Measurements from ENCODE around the gene NREP. TPM values are rescaled to one million over a fixed set of nuclear protein-coding genes. Genes with fewer than 3 reads are reported as not detected.

The NREP gene, protein sequence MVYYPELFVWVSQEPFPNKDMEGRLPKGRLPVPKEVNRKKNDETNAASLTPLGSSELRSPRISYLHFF
- 10 to 100 TPM; 13.1 to 22.1 (median 19.1) TPM for polyA plus RNA-seq (ENCODE audit: low read depth in 6 of 6)

DNA sequence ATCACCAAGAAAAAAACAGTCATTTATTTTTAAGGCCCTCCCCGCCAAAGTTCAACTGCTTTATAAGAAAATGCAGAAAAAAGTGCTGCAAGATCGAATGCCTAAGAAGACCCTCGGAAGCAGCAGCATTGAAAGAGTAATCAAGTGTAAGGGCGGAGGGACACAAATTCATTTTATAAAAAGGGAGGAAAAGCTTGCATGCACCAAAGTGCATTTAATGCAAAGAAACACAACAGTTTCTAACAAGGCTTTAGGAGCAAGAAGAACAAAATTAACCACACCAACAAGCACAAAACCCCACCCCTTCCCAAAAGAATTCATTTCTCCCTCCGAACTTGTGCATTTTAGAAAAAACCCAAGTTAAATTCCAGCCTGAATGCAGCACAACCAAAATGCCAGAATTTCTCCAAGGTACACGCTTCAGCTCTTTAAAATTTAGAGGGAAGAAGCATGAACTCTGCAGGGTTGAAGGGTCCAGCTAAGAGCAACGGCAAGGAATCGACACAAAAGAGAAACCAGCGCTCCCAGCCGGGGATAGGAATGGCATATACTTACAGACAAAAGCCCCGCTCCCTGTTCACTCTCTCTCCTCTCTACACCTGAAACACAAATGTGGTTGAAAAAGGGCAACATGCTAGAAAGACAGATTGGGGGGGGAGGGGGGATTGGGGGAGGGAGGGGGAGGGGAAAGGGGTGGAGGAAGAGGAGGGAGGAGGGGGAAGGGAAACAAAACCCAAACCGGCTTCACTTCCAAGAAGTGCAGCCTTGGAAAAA is at the start of gene NREP:
TSS of gene NREP (minus strand) at position 614 of the 774 bp plus-strand sequence. CDS start 1,422 bp downstream, outside the sequence.
- Mint-ChIP-seq H3K4me1 (peaks cover 17 to 30% (median 20%) of the 10 kb centered on the region in 3 donors), H3K4me3 (peak within 1 kb of the TSS; percentile 83 to 96 (median 92)), H3K27ac (peak within 1 kb of the TSS; percentile 73 to 99 (median 96))

DNA sequence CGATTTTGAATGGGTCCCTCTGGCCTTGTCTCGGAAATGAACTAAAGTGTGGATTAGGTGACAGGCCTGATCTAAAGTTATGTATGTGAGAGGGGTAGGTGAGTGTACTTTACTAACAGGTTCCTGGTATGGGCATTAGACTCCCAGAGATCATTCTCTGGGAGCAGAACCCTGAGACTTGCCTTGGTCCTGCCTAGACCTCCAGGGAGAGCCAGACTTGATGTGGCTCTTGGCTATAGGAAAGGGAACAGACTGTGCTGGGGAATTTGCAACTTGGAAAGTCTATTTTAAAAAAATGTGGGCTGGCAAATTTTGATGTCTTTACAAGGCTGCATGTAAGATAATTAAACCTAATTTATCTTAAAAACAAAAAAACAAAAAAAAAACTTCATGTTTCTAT is 49.8 kb upstream of the NREP start:
- H3K4me1 Mint-ChIP-seq = no peaks in the 10 kb centered on the region
- no peaks in the 10 kb centered on the region for H3K9me3 Mint-ChIP-seq
- H3K36me3 Mint-ChIP-seq = no peaks in the 10 kb centered on the region
- H3K27ac Mint-ChIP-seq = no peak overlapping the region
- ATAC-seq (ENCODE audit: low read depth in 2 of 2) (no peak), DNase-seq (no peak)
- H3K4me3 Mint-ChIP-seq = no peak overlapping the region
- H3K27me3 Mint-ChIP-seq = no peaks in the 10 kb centered on the region

More for the DNA sequence above, at the start of gene NREP:
- ATAC-seq (ENCODE audit: low read depth in 2 of 2) (no peak), DNase-seq (no peak)
- no peaks in the 10 kb centered on the region for H3K27me3 Mint-ChIP-seq
- no peaks in the 10 kb centered on the region for H3K36me3 Mint-ChIP-seq
- H3K9me3 Mint-ChIP-seq = no peaks in the 10 kb centered on the region

DNA sequence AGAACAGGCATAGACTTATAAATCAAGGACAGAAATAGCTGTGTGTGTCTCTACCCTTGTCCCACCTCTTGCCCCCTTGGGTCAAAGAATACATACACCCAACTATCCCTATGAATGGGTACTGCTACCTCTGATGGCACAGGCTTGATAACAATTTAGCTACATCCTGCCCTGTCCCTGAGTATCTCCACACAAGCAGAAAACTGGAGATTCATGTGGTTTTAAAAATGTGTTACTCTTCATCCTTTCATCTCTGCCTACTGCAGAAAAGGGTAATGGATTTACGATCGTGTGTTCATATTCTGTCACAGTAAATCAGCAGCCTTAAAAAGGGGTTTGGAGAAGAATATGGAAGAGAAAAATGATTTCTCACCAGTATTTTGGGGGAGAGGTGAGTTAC is 49.2 kb upstream of the NREP start:
- H3K4me1 Mint-ChIP-seq = no peaks in the 10 kb centered on the region

DNA sequence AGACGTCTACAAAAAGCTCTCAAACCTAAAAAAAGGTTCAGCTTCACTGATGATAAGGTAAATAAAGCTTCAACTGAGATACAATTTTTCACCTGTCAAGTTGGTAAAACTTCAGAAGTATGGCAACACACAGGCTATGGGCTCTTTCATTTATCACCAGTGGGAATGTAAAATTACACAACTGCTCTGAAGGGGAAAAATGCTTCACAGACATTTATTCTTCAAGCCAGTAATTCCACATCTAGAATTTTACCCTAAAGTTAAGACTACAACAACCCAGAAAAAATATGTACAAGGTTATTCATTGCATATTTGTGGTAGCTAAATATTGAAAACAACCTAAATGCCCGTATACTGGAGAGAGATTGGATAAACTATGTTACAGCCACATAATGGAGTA is 48.1 kb upstream of the NREP start:
- H3K4me1 Mint-ChIP-seq = no peaks in the 10 kb centered on the region
- no peaks in the 10 kb centered on the region for H3K36me3 Mint-ChIP-seq
- DNase-seq = no peak
- no peak overlapping the region for H3K27ac Mint-ChIP-seq
- no peak overlapping the region for H3K4me3 Mint-ChIP-seq
- H3K27me3 Mint-ChIP-seq = no peaks in the 10 kb centered on the region
- ATAC-seq (ENCODE audit: low read depth in 2 of 2) = no peak
- H3K9me3 Mint-ChIP-seq = no peaks in the 10 kb centered on the region

More for the DNA sequence above, 49.2 kb upstream of the NREP start:
- no peak for DNase-seq
- ATAC-seq (ENCODE audit: low read depth in 2 of 2) = no peak
- Mint-ChIP-seq H3K4me3 (no peak overlapping the region), H3K9me3 (no peaks in the 10 kb centered on the region), H3K36me3 (no peaks in the 10 kb centered on the region), H3K27ac (no peak overlapping the region), H3K27me3 (no peaks in the 10 kb centered on the region)

DNA sequence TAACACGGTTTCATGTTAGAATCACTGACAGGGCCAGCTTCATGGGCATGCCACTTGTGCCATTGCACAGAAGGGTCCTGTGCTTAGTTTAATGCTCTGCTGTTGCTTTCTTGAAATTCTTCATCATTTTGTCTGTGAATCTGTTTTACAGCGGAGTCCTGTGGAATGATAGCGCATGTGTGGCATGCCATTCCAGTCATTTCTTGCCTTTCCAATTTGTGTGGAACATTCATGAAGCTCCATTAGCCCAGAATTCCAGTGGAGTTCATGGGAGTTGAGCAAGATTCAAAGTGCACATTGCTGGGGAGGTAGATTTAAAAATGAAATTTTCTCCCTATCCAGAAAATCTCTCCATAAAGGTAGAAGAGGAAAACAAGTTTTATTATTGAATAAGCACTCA is 43.4 kb upstream of the NREP start:
- Mint-ChIP-seq H3K27ac (no peak overlapping the region), H3K4me1 (no peaks in the 10 kb centered on the region), H3K27me3 (peaks cover 0 to 4% (median 0%) of the 10 kb centered on the region in 3 donors), H3K36me3 (no peaks in the 10 kb centered on the region), H3K4me3 (no peak overlapping the region), H3K9me3 (peaks cover 0 to 6% (median 2%) of the 10 kb centered on the region in 7 donors)
- ATAC-seq (ENCODE audit: low read depth in 2 of 2) = no peak
- DNase-seq = no peak

DNA sequence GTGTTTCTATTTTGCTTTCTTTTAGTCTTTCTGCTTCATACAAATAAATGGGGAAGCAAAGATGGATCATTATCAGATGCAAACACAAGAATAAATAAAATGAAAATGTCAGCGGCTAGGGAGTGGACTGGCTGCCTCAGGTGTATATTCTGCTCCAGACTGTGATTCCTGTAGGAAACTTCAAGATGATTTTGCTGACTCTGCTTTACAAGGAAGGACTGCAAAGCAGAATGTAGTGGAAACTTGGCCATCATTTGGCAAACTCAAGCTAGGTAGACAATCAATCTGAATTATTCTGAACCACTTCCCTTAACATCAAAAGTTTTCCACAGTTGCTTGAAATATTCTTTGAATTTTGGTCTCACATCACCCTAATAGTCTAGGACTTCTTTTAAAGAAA is 38.1 kb upstream of the NREP start:
- H3K4me3 Mint-ChIP-seq = no peak overlapping the region
- H3K4me1 Mint-ChIP-seq = no peaks in the 10 kb centered on the region
- ATAC-seq (ENCODE audit: low read depth in 2 of 2) (no peak), DNase-seq (no peak)
- H3K9me3 Mint-ChIP-seq = peaks cover 0 to 15% (median 6%) of the 10 kb centered on the region in 7 donors
- H3K36me3 Mint-ChIP-seq = no peaks in the 10 kb centered on the region
- no peak overlapping the region for H3K27ac Mint-ChIP-seq
- peaks cover 0 to 4% (median 0%) of the 10 kb centered on the region in 3 donors for H3K27me3 Mint-ChIP-seq

DNA sequence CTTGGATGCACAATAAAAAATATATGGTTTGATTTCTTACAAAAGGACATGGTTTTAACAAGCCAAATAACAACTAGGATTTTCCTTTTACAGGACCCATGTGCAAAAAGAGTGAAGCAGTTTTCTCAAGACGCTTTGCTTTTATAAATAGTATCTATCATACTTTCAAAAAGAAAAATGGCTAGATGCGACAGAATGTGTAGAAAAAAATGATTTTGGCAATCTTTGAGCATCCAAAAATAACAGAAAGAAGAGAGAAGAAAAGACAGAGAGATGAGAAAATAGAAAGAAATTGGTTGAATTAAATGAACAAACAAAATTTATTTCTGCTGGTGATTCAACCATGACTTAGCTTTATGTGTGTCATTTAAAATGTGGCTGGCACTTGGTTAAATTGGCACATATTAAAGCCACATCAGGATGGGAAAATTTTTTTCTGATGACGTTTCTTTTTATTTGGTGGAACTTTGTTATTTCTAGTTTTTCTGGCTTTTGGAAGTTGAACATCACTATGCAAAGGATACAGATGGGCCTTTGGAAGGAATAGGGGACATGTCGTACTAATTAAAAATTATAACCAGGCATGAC is 35.6 kb upstream of the NREP start:
- H3K4me3 Mint-ChIP-seq = no peak overlapping the region
- peaks cover 0 to 1% (median 0%) of the 10 kb centered on the region in 3 donors for H3K27me3 Mint-ChIP-seq
- ATAC-seq (ENCODE audit: low read depth in 2 of 2) = no peak

DNA sequence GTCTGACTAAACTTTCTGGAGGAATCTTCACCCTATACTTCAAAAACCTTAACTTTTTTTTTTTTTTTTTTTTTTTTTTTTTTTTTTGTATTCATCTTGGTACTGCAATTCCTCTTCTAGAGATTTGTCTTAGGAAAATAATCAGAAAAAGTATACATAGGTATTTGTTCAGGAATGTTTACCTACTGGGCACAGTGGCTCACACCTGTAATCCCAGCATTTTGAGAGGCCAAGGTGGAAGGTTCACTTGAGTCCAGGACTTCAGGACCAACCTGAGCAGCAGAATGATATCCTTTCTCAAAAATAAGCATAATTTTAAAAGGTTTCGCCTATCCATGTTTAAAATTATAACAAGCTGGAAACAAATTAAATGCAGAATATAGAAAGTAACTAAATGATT is 33.3 kb upstream of the NREP start:
- Mint-ChIP-seq H3K36me3 (no peaks in the 10 kb centered on the region), H3K4me1 (no peaks in the 10 kb centered on the region), H3K9me3 (peaks cover 0 to 10% (median 3%) of the 10 kb centered on the region in 7 donors), H3K27me3 (no peaks in the 10 kb centered on the region), H3K27ac (no peak overlapping the region), H3K4me3 (no peak overlapping the region)
- ATAC-seq (ENCODE audit: low read depth in 2 of 2) = no peak
- no peak for DNase-seq

More for the DNA sequence above, 35.6 kb upstream of the NREP start:
- H3K27ac Mint-ChIP-seq = no peak overlapping the region
- no peak for DNase-seq
- H3K9me3 Mint-ChIP-seq = peaks cover 0 to 15% (median 6%) of the 10 kb centered on the region in 7 donors
- no peaks in the 10 kb centered on the region for H3K36me3 Mint-ChIP-seq
- H3K4me1 Mint-ChIP-seq = no peaks in the 10 kb centered on the region

DNA sequence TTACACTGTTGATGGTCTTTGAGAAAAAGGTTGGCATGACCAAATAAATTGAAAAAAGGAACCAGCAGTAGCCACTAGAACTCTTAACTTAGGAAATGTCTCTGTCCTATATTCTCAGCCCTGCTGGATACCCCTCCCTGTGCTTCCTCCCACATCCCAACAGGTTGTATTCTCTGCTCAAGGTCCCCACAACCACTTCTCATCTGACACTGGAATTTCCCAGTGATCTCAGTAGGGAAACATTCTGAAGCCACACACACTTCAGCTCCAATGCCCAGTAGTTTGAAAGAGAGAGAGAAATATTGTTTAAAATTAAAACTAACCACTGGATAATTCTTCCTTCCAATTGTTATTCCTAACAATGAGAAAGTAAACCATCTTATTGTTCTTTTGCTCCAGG is 30.0 kb upstream of the NREP start:
- ATAC-seq (ENCODE audit: low read depth in 2 of 2) = no peak
- no peak overlapping the region for H3K4me3 Mint-ChIP-seq
- H3K27me3 Mint-ChIP-seq = no peaks in the 10 kb centered on the region
- no peaks in the 10 kb centered on the region for H3K36me3 Mint-ChIP-seq
- H3K9me3 Mint-ChIP-seq = no peaks in the 10 kb centered on the region
- no peaks in the 10 kb centered on the region for H3K4me1 Mint-ChIP-seq
- H3K27ac Mint-ChIP-seq = peak overlapping the region in 1 of 6 donors; percentile 30
- no peak for DNase-seq

DNA sequence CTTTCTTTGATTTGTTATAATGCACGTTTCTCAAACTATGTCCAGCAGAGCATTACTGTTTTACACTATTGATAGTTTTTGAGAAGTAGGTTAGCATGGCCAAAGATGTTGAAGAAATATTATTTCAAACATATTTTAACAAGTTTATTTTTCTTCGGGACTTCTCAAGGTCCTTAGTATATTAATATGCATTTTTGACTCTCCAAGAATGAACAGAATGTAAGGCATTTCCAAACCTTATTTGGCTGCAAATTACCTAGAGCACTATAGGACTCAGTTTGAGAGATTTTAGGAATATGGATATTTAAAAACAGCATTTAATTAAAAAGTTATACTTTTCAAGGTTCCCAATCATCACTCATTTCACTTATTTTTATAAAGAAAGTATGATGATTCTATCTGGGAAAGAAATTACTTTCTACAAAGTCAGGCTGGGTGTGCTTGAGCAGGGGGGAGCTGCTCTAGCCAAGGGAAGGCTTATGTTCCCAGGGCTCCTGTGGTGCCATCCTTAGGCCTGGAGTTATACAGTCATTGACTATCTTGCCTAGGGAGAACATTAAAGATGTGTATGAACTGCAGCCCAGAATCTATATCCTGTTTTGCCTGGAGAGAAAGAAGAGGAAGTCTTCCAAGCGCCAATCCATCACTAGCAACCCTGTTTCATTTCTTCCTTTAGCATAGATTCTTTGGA is 27.6 kb upstream of the NREP start:
- Mint-ChIP-seq H3K27me3 (no peaks in the 10 kb centered on the region), H3K9me3 (no peaks in the 10 kb centered on the region), H3K4me1 (no peaks in the 10 kb centered on the region), H3K4me3 (no peak overlapping the region), H3K36me3 (no peaks in the 10 kb centered on the region), H3K27ac (peak overlapping the region in 2 of 6 donors; percentile 21 to 47)
- no peak for ATAC-seq (ENCODE audit: low read depth in 2 of 2)
- no peak for DNase-seq

DNA sequence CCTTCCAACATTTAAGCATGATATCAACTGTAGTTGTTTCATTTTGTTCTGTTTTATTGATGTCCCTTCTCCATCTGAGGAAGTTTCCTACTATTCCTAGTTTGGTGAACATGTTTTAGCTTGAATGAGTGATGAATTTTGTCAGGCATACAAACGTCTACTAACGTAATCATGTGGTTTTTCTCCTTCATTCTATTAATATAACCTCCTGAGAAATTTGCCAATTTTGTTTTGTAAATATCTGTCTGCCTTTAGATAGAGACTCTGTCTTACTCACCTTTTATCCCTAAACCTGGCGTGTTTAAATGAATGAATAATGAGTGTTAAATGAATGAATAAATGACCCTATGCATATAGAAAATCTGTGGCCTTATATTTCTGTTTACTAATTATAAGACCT is 26.5 kb upstream of the NREP start:
- Mint-ChIP-seq H3K36me3 (no peaks in the 10 kb centered on the region), H3K27ac (no peak overlapping the region), H3K9me3 (no peaks in the 10 kb centered on the region), H3K4me3 (no peak overlapping the region), H3K4me1 (no peaks in the 10 kb centered on the region), H3K27me3 (no peaks in the 10 kb centered on the region)
- DNase-seq (no peak), ATAC-seq (ENCODE audit: low read depth in 2 of 2) (no peak)

DNA sequence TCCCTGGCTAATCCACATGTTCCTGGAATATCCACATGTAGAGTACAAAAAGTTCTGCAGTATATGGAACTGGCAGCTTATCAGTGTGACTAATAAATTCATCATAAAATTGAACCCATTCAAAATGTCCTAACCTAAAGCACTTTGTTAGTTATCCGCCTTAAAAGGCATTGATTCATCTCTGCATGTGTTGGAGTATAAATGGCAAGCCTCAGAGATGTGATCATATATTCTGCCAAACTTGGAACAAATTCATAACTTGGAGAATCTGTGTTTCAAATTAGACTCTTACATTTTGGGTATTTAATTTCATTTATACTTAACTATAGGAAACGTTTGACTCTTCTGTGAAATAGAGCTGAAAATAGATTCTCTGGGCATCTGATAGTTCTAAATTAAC is 25.2 kb upstream of the NREP start:
- no peak for ATAC-seq (ENCODE audit: low read depth in 2 of 2)
- Mint-ChIP-seq H3K27me3 (no peaks in the 10 kb centered on the region), H3K27ac (no peak overlapping the region), H3K4me1 (peaks cover 0 to under 1% (median 0%) of the 10 kb centered on the region in 3 donors), H3K4me3 (no peak overlapping the region), H3K9me3 (no peaks in the 10 kb centered on the region), H3K36me3 (no peaks in the 10 kb centered on the region)
- DNase-seq = no peak

DNA sequence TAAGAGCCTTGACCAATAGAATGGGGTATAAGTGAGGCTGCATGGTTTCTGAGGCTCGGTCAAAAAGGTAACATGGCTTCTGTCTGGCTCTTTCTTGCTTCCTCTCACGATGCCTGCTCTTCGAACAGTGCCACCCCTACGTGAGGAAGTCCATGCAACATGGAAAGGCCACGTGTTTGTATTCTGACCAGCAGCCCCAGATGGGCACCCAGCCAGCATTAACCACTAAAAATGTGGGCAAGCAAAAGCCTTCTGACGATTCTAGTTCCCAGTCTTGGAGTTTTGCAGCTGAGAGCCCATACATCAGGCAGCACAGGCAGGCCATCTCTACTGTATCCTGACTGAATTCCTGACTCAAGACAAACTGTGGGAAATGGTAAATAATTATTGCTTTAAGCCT is 24.2 kb upstream of the NREP start:
- Mint-ChIP-seq H3K36me3 (no peaks in the 10 kb centered on the region), H3K4me1 (peaks cover 5 to 9% (median 5%) of the 10 kb centered on the region in 3 donors), H3K27ac (no peak overlapping the region), H3K9me3 (no peaks in the 10 kb centered on the region), H3K27me3 (no peaks in the 10 kb centered on the region), H3K4me3 (no peak overlapping the region)
- ATAC-seq (ENCODE audit: low read depth in 2 of 2) (no peak), DNase-seq (no peak)

DNA sequence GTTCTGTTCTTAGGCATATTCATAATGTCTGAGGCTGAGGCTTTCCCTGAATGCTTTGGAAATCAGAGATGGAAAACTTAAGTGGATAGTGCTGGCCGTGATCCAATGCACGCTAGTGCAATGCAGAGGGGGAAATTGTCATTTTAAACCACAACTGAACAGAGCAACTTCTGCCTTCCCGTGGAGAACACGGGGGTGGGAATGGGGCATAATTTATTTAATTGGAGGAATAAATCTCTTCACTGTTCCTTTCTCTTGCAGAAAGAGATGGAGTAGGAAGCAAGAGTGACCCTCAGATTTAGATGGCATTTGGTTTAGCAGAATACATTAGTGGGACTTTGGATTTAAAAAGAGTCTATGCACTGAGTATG is 22.9 kb upstream of the NREP start:
- ATAC-seq (ENCODE audit: low read depth in 2 of 2) = no peak
- H3K27ac Mint-ChIP-seq = no peak overlapping the region
- DNase-seq = no peak
- no peak overlapping the region for H3K4me3 Mint-ChIP-seq
- H3K4me1 Mint-ChIP-seq = peaks cover 5 to 9% (median 5%) of the 10 kb centered on the region in 3 donors
- H3K27me3 Mint-ChIP-seq = peaks cover 0 to 3% (median 0%) of the 10 kb centered on the region in 3 donors
- H3K9me3 Mint-ChIP-seq = no peaks in the 10 kb centered on the region
- H3K36me3 Mint-ChIP-seq = no peaks in the 10 kb centered on the region
